Inflammatory macrophage (primary cell): ENCODE measurements around the gene FBXO21.

ENCODE experiments used
- DNase-seq, 2 donors: peaks; one replicate each; pipeline ENCODE4 v3.0.0-alpha.2; 2020 to 2022

The FBXO21 gene

GRCh38 chr12:117162633-117163032, 27.6 kb downstream of the FBXO21 start:
- DNase-seq = no peak

GRCh38 chr12:117162167-117162539, 28.1 kb downstream of the FBXO21 start:
- no peak for DNase-seq

- no peak for DNase-seq
Observed at GRCh38 chr12:117161460-117162166, 28.7 kb downstream of the FBXO21 start.

GRCh38 chr12:117159674-117160073, 30.6 kb downstream of the FBXO21 start:
- DNase-seq = no peak

- no peak for DNase-seq
Observed at GRCh38 chr12:117158911-117159553, 31.2 kb downstream of the FBXO21 start.

- DNase-seq = no peak
Observed at GRCh38 chr12:117158096-117158495, 32.2 kb downstream of the FBXO21 start.

- DNase-seq = no peak
Observed at GRCh38 chr12:117155278-117156060, 34.8 kb downstream of the FBXO21 start.

GRCh38 chr12:117152793-117153775, 37.2 kb downstream of the FBXO21 start:
- no peak for DNase-seq

GRCh38 chr12:117151403-117152031, 38.8 kb downstream of the FBXO21 start:
- no peak for DNase-seq

- DNase-seq = no peak
Observed at GRCh38 chr12:117149431-117149830, 40.8 kb downstream of the FBXO21 start.

- DNase-seq = no peak
Observed at GRCh38 chr12:117148642-117149041, 41.6 kb downstream of the FBXO21 start.

- no peak for DNase-seq
Observed at GRCh38 chr12:117147639-117148038, 42.6 kb downstream of the FBXO21 start.

- no peak for DNase-seq
Observed at GRCh38 chr12:117145597-117146154, 44.6 kb downstream of the FBXO21 start.

- no peak for DNase-seq
Observed at GRCh38 chr12:117144599-117144998, 45.7 kb downstream of the FBXO21 start.

GRCh38 chr12:117143008-117143532, 47.2 kb downstream of the FBXO21 start:
- DNase-seq = no peak

- no peak for DNase-seq
Observed at GRCh38 chr12:117142094-117142493, 48.2 kb downstream of the FBXO21 start.

- no peak for DNase-seq
Observed at GRCh38 chr12:117141097-117141898, 49.0 kb downstream of the FBXO21 start.

- peak; percentile 49 to 62 for DNase-seq
Observed at GRCh38 chr12:117140397-117141096, 49.7 kb downstream of the FBXO21 start.

- DNase-seq = peak; percentile 24
Observed at GRCh38 chr12:117139025-117139717, 51.1 kb downstream of the FBXO21 start.
